HK-2 (cell line): Measurements from ENCODE around the gene IVNS1ABP.
"Not testable (repeated sequence)": the region's sequence is repeated elsewhere in the genome, so short reads cannot be mapped to it uniquely, and the experiment has no call there.

ENCODE experiments used
- DNase-seq: peaks from one replicate; pipeline ENCODE4 v3.0.0-alpha.2; 2018; ENCODE audit not compliant: unreplicated experiment

The IVNS1ABP gene

GRCh38 chr1:185292237-185292636 is 24.8 kb downstream of the IVNS1ABP start:
- DNase-seq = no peak

GRCh38 chr1:185291652-185292051 is 25.4 kb downstream of the IVNS1ABP start:
- no peak for DNase-seq

GRCh38 chr1:185291159-185291558 is 25.9 kb downstream of the IVNS1ABP start:
- no peak for DNase-seq

- no peak for DNase-seq
These were observed 27.2 kb downstream of the IVNS1ABP start for GRCh38 chr1:185289880-185290279.

- no peak for DNase-seq
These were observed 28.6 kb downstream of the IVNS1ABP start for GRCh38 chr1:185288435-185288834.

- no peak for DNase-seq
These were observed 29.6 kb downstream of the IVNS1ABP start for GRCh38 chr1:185287451-185287850.

- no peak for DNase-seq
These were observed 32.3 kb downstream of the IVNS1ABP start for GRCh38 chr1:185284533-185285276.

- DNase-seq = no peak
These were observed 32.9 kb downstream of the IVNS1ABP start for GRCh38 chr1:185284116-185284515.

- no peak for DNase-seq
These were observed 35.8 kb downstream of the IVNS1ABP start for GRCh38 chr1:185281245-185281644.

- DNase-seq = no peak
These were observed 36.5 kb downstream of the IVNS1ABP start for GRCh38 chr1:185280589-185280988.

- no peak for DNase-seq
These were observed 37.5 kb downstream of the IVNS1ABP start for GRCh38 chr1:185279571-185279970.

- DNase-seq = no peak
These were observed 45.1 kb downstream of the IVNS1ABP start for GRCh38 chr1:185271921-185272320.

GRCh38 chr1:185268352-185268751 is 48.7 kb downstream of the IVNS1ABP start:
- no peak for DNase-seq

- DNase-seq = no peak
These were observed 49.3 kb downstream of the IVNS1ABP start for GRCh38 chr1:185267701-185268100.

GRCh38 chr1:185267301-185267700 is 49.7 kb downstream of the IVNS1ABP start:
- DNase-seq = no peak

GRCh38 chr1:185265314-185265713 is 51.7 kb downstream of the IVNS1ABP start:
- DNase-seq = no peak

GRCh38 chr1:185263780-185264179 is 53.3 kb downstream of the IVNS1ABP start:
- DNase-seq = no peak

GRCh38 chr1:185263292-185263691 is 53.8 kb downstream of the IVNS1ABP start:
- DNase-seq = no peak

GRCh38 chr1:185262151-185262550 is 54.9 kb downstream of the IVNS1ABP start:
- no peak for DNase-seq

- DNase-seq = no peak
These were observed 56.4 kb downstream of the IVNS1ABP start for GRCh38 chr1:185260611-185261010.

GRCh38 chr1:185258676-185259075 is 58.4 kb downstream of the IVNS1ABP start:
- DNase-seq = no peak

GRCh38 chr1:185257950-185258208 is 59.2 kb downstream of the IVNS1ABP start:
- no peak for DNase-seq

GRCh38 chr1:185257116-185257949 is 59.7 kb downstream of the IVNS1ABP start:
- not testable (repeated sequence) for DNase-seq
